BE2C (cell line): ENCODE results near the gene ACTR1A.

ENCODE experiments used
- DNase-seq: peaks from one replicate; pipeline ENCODE4 v3.0.0-alpha.2; 2020
- H3K27me3 ChIP-seq: fragments of 250-450 bp; sonication (Bioruptor Pico); 2 replicates; pipeline ENCODE4 v1.5.1; 2020; ENCODE audit warnings: mild to moderate bottlenecking
- H3K36me3 ChIP-seq: fragments of 250-450 bp; sonication (Bioruptor Pico); 2 replicates; pipeline ENCODE4 v1.5.1; 2020; ENCODE audit warnings: mild to moderate bottlenecking
- H3K4me1 ChIP-seq: fragments of 250-450 bp; sonication (Bioruptor Pico); 2 replicates; pipeline ENCODE4 v1.5.1; 2020
- H3K4me3 ChIP-seq: 2 replicates; pipeline ENCODE4 v1.5.1; 2011; ENCODE audit warnings: low read depth, low read length
- H3K9me3 ChIP-seq: fragments of 250-450 bp; sonication (Bioruptor Pico); 2 replicates; pipeline ENCODE4 v1.5.1; 2020
- TF ChIP-seq, protein P1 (sequence below): IDR thresholded peaks from 2 replicates; pipeline ENCODE4 v1.5.1; 2012; ENCODE audit warnings: mild to moderate bottlenecking, low read depth, low read length

ACTR1A gene

DNA sequence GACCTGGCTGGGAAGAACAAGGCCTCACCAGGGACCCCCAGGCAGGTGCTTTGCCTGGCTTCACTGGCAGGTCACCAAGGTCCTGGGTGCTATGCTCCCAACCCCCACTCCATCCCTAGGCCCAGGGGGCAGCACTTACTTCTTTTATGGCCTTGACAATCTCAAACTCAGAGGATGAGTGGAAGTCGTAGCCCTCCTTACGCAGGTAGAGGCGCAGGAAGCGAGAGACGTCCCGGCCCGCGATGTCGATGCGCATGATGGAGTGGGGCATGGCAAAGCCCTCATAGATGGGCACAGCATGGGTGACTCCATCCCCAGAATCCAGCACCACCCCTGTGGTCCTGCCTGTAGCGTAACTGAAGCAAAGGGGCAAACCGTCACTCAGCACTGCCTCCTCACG lies 18.5 kb downstream of the ACTR1A start:
- H3K4me3 ChIP-seq: no peak overlapping the region
- TF ChIP-seq, protein P1, sequence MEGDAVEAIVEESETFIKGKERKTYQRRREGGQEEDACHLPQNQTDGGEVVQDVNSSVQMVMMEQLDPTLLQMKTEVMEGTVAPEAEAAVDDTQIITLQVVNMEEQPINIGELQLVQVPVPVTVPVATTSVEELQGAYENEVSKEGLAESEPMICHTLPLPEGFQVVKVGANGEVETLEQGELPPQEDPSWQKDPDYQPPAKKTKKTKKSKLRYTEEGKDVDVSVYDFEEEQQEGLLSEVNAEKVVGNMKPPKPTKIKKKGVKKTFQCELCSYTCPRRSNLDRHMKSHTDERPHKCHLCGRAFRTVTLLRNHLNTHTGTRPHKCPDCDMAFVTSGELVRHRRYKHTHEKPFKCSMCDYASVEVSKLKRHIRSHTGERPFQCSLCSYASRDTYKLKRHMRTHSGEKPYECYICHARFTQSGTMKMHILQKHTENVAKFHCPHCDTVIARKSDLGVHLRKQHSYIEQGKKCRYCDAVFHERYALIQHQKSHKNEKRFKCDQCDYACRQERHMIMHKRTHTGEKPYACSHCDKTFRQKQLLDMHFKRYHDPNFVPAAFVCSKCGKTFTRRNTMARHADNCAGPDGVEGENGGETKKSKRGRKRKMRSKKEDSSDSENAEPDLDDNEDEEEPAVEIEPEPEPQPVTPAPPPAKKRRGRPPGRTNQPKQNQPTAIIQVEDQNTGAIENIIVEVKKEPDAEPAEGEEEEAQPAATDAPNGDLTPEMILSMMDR: no peak
- no peak for DNase-seq
- H3K27me3 ChIP-seq: no peaks in the 10 kb centered on the region
- peaks cover 83% of the 10 kb centered on the region for H3K36me3 ChIP-seq
- no peaks in the 10 kb centered on the region for H3K9me3 ChIP-seq
- peaks cover 9% of the 10 kb centered on the region for H3K4me1 ChIP-seq

DNA sequence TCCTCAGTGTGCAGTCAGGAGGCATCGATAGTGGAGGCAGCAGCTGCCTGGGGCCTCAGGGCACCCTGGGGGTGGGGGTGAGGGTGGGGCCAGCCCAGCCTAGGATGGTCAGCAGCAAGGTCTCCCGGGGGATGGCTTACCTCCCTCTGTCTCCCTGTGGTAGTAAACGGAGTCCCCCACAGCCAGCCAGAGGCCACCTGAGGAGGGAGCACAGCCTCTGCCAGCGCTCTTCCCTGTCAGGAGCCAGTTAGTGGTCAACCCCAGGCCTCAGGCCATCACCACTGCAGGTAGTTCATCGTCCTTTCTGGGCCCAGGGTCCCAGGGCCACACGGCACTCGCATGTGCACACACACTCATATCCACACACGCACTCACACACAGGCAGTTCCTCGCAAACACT lies 22.1 kb downstream of the ACTR1A start:
- no peaks in the 10 kb centered on the region for H3K27me3 ChIP-seq
- TF ChIP-seq, protein P1: no peak
- no peaks in the 10 kb centered on the region for H3K9me3 ChIP-seq
- peaks cover 9% of the 10 kb centered on the region for H3K4me1 ChIP-seq
- DNase-seq: no peak
- no peak overlapping the region for H3K4me3 ChIP-seq
- peaks cover 64% of the 10 kb centered on the region for H3K36me3 ChIP-seq

DNA sequence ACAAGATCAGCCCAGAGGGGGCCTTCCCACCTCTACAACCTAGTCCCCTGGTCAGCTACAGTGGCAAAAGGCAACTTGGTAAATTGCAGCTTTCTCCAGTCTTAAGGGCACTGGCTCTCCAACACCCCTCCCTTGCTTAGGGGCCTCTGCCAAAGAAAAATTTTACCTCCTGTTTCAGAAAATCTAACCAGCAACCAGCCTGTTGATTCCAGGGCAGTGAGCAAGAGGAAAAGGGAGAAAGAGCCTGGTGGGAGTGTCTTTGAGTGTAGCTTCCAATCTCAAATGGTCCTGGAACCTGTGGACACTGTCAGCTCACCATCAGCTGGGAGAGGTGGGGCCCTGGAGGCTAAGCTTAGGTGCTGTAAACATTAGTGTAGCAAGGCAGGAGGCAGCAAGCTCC lies 22.9 kb downstream of the ACTR1A start:
- Histone ChIP-seq H3K9me3 (no peaks in the 10 kb centered on the region), H3K36me3 (peaks cover 57% of the 10 kb centered on the region), H3K4me1 (peaks cover 9% of the 10 kb centered on the region), H3K4me3 (no peak overlapping the region), H3K27me3 (no peaks in the 10 kb centered on the region)
- TF ChIP-seq, protein P1: no peak
- no peak for DNase-seq

DNA sequence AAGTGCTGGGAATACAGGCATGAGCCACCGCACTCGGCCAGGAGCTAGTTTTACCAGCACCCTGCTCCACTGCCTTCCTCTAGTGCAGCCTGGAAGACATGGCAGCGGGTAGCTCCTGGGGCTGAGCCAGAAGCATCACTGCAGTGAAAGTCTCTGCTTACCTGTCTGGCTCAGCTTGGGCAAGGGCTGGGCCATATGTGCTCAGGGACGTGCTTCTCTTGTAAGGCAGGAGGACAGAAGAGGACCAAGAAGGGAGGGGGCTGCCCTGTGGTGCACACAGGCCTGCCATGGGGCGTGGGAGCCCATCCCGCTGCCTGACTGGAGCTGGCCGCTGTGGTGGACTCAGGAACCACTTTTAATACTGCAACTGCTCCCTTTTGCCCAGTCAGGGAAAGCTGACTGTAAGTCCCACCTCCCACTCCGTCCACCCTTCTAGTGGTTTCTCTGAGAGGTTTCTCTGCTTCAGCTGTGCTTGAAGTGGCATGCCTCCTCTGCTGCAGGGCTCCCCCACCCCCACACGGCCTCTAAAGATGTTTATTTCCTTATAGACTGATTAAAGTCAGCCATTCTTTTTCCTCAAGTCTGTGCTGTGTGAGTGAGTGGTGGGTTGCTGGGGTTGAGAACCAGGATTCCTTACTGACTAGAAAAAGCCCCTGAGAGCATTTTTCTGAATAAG lies 25.9 kb downstream of the ACTR1A start:
- TF ChIP-seq, protein P1: no peak
- Histone ChIP-seq H3K4me1 (peaks cover 9% of the 10 kb centered on the region), H3K9me3 (no peaks in the 10 kb centered on the region), H3K27me3 (no peaks in the 10 kb centered on the region), H3K4me3 (no peak overlapping the region), H3K36me3 (peaks cover 33% of the 10 kb centered on the region)
- no peak for DNase-seq

DNA sequence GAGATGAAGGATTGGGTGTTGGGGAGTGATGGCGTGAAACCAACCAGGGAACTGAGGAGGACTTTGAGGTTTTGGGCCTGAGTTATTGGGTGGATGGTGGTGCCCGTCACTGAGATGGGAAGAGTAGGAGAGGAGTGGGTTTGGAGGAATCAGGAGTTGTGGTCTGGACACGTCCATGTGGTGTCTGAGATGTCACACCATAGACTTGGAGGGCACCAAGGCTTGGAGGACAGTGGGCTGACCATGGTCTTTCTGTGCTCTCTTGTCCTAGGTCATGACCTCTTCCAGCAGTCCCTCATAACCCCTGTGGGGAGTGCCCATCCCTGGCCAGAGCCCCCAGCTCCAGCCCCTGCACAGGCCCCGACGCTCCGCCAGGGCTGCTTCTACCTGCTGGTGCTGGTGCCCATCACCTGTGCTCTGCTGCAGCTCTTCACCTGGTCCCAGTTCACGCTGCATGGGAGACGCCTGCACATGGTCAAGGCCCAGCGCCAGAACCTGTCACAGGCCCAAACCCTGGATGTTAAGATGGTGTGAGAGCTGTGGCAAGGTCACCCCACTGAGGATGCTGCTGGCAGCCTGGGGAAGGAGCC lies 27.0 kb downstream of the ACTR1A start:
- Histone ChIP-seq H3K9me3 (no peaks in the 10 kb centered on the region), H3K4me3 (no peak overlapping the region), H3K4me1 (no peaks in the 10 kb centered on the region; the same call in 1 of the 2 replicates), H3K36me3 (peaks cover 22% of the 10 kb centered on the region), H3K27me3 (no peaks in the 10 kb centered on the region)
- no peak for DNase-seq
- TF ChIP-seq, protein P1: no peak
